ENCODE measurements around the gene FANCM. TPM values are rescaled to one million over a fixed set of nuclear protein-coding genes. Genes with fewer than 3 reads are reported as not detected.

The FANCM gene
- total and polyA plus RNA-seq, 5 donors from 2014 or later, result 4.0 to 9.2 (median 5.4) TPM

DNA sequence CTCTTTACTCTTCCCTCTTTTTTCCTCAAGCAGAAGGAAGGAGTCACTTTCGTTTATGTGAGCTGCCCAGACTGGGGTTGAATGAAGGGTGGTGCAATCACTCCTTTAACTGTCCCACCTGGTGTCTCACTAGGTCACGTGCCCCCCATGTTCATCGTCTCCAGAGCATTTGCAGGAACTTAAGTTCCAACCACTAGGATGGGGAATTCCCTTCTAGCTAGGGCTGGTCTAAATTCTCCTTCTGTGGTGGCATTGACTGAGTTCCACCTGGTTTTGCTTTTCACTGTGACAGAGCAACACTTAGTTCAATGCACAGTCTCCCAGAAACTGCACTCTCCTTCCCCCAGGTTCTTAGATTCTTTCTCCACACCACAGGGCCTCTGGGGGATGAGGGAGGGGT is 9.5 kb downstream of the FANCM start:
- H3K4me1 ChIP-seq (ENCODE audit: control insufficient read depth, insufficient read depth, low read length, poor library complexity, severe bottlenecking), result no peaks in the 10 kb centered on the region
- peaks cover 7% of the 10 kb centered on the region for H3K36me3 ChIP-seq (ENCODE audit: control insufficient read depth, insufficient read depth, low read length)
- no peak overlapping the region for H3K4me3 ChIP-seq (ENCODE audit: low read depth, low read length)
- Mint-ChIP-seq H3K36me3 (peaks cover 28% of the 10 kb centered on the region), H3K27me3 (no peaks in the 10 kb centered on the region), H3K9me3 (no peaks in the 10 kb centered on the region), H3K27ac (peak overlapping the region in 1 of 3 donors; percentile 35), H3K4me3 (no peak overlapping the region), H3K4me1 (peaks cover 3 to 17% (median 7%) of the 10 kb centered on the region in 4 donors)
- H3K27me3 ChIP-seq (ENCODE audit: control insufficient read depth, insufficient read depth, low read length), result no peaks in the 10 kb centered on the region
- ATAC-seq (ENCODE audit: low read depth in 2 of 2) (no peak), DNase-seq (no peak)
- H3K9me3 ChIP-seq (ENCODE audit: control insufficient read depth in 2 of 2, low read length in 2 of 2), result no peaks in the 10 kb centered on the region
- H3K27ac ChIP-seq (ENCODE audit: insufficient read depth, low read length, poor library complexity, severe bottlenecking), result no peak overlapping the region

DNA sequence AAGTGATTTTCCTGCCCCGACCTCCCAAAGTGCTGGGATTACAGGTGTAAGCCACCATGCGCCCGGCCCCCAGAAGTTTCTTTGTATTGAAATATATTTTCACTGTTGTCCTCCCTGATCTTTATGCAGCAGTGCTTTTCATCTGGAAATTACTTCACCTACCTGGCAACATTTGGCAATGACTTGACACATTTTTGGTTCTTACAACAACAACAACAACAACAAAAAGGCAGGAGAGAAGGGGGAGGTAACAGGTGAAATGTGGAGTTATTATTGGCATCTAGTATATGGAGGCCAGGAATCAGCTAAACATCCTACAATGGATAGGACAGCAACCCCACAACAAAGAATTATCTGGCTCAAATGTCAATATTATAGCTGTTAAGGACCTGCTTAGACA is 13.9 kb downstream of the FANCM start:
- H3K4me3 Mint-ChIP-seq, result no peak overlapping the region
- H3K9me3 Mint-ChIP-seq, result no peaks in the 10 kb centered on the region

DNA sequence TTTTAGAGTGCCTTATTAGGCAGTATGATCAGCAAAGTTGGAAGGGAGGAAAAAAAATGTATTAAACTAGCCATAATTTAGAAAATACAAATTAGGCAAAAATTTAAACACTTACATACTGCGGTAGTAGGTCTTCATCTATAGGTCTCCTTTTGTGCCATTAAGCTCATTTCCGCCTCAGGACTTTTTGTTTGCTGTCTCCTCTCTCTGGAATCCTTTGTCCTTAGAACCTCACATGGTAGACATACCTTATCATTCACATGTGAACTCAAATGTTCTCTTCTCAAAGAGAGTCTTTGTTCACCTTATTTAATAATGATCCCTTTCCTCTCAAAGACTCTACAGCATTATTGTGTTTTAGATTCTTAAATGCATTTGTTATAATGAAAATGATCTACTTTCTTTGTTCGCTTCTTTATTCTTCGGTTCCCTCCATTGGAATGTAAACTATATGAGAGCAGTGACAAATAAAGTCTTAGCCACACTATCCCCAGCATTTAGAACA is 14.7 kb downstream of the FANCM start:
- Mint-ChIP-seq H3K9me3 (no peaks in the 10 kb centered on the region), H3K4me1 (peaks cover 0 to 5% (median 2%) of the 10 kb centered on the region in 4 donors), H3K27ac (no peak overlapping the region), H3K27me3 (no peaks in the 10 kb centered on the region), H3K36me3 (peaks cover 19% of the 10 kb centered on the region), H3K4me3 (no peak overlapping the region)
- no peak overlapping the region for H3K4me3 ChIP-seq (ENCODE audit: low read depth, low read length)
- no peaks in the 10 kb centered on the region for H3K9me3 ChIP-seq (ENCODE audit: control insufficient read depth in 2 of 2, low read length in 2 of 2)
- DNase-seq, result no peak
- H3K4me1 ChIP-seq (ENCODE audit: control insufficient read depth, insufficient read depth, low read length, poor library complexity, severe bottlenecking), result no peaks in the 10 kb centered on the region
- no peaks in the 10 kb centered on the region for H3K27me3 ChIP-seq (ENCODE audit: control insufficient read depth, insufficient read depth, low read length)
- no peak overlapping the region for H3K27ac ChIP-seq (ENCODE audit: insufficient read depth, low read length, poor library complexity, severe bottlenecking)
- peaks cover 6% of the 10 kb centered on the region for H3K36me3 ChIP-seq (ENCODE audit: control insufficient read depth, insufficient read depth, low read length)
- ATAC-seq (ENCODE audit: low read depth in 2 of 2), result no peak

More for the DNA sequence above, 13.9 kb downstream of the FANCM start:
- Mint-ChIP-seq H3K4me1 (peaks cover 0 to 5% (median 2%) of the 10 kb centered on the region in 4 donors), H3K36me3 (peaks cover 24% of the 10 kb centered on the region), H3K27me3 (no peaks in the 10 kb centered on the region), H3K27ac (peak overlapping the region in 1 of 3 donors; percentile 25)
- Histone ChIP-seq H3K27me3 (ENCODE audit: control insufficient read depth, insufficient read depth, low read length) (no peaks in the 10 kb centered on the region), H3K27ac (ENCODE audit: insufficient read depth, low read length, poor library complexity, severe bottlenecking) (no peak overlapping the region), H3K4me3 (ENCODE audit: low read depth, low read length) (no peak overlapping the region), H3K36me3 (ENCODE audit: control insufficient read depth, insufficient read depth, low read length) (peaks cover 6% of the 10 kb centered on the region), H3K4me1 (ENCODE audit: control insufficient read depth, insufficient read depth, low read length, poor library complexity, severe bottlenecking) (no peaks in the 10 kb centered on the region), H3K9me3 (ENCODE audit: control insufficient read depth in 2 of 2, low read length in 2 of 2) (no peaks in the 10 kb centered on the region)
- ATAC-seq (ENCODE audit: low read depth in 2 of 2) (no peak), DNase-seq (no peak)

DNA sequence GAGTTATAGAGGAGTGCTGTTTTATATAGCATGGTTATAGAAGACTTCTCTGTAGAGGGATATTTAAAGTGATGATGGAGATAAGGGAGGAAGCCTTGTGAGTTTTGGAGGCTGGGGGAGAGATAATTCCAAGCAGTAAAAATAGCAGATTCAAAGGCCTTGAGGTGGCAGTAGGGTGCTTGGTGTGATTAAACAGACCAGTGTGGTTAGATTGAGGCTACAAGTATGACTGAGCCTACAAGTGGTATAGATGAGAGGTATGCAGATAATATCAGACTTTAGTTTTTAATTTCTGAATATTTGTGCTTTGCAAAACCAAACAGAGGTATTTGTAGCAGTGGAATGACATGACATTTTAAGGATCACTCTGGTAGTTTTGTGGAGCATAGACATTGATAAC is 20.3 kb downstream of the FANCM start:
- no peak overlapping the region for H3K4me3 Mint-ChIP-seq
- Histone ChIP-seq H3K4me3 (ENCODE audit: low read depth, low read length) (no peak overlapping the region), H3K27ac (ENCODE audit: insufficient read depth, low read length, poor library complexity, severe bottlenecking) (no peak overlapping the region), H3K4me1 (ENCODE audit: control insufficient read depth, insufficient read depth, low read length, poor library complexity, severe bottlenecking) (no peaks in the 10 kb centered on the region), H3K9me3 (ENCODE audit: control insufficient read depth in 2 of 2, low read length in 2 of 2) (no peaks in the 10 kb centered on the region), H3K36me3 (ENCODE audit: control insufficient read depth, insufficient read depth, low read length) (no peaks in the 10 kb centered on the region), H3K27me3 (ENCODE audit: control insufficient read depth, insufficient read depth, low read length) (no peaks in the 10 kb centered on the region)
- H3K36me3 Mint-ChIP-seq, result peaks cover 5% of the 10 kb centered on the region
- H3K27ac Mint-ChIP-seq, result no peak overlapping the region
- H3K4me1 Mint-ChIP-seq, result peaks cover 0 to 17% (median 1%) of the 10 kb centered on the region in 4 donors
- H3K9me3 Mint-ChIP-seq, result no peaks in the 10 kb centered on the region
- peak in 1 of 3 donors; percentile 38 for DNase-seq
- no peak for ATAC-seq (ENCODE audit: low read depth in 2 of 2)
- no peaks in the 10 kb centered on the region for H3K27me3 Mint-ChIP-seq

DNA sequence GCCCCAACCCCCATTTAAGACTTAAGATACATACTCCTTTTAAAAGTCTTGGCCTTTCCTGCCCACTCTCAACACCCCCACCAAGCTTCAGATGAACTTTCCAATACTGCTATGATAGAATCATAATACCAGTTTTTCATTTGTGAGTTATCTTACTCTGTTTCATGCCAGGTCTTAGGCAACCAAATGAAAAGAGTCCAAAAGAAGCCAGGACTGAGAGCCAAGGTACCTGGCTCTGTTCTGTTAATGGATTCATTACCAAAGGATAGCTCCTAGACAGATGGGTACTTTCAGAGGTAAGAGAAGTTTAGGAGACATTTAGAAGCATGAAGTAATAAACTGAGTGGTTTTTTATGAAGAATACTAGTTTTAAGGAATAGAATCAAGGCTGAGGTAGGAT is 34.2 kb downstream of the FANCM start:
- Mint-ChIP-seq H3K27ac (no peak overlapping the region), H3K4me1 (peaks cover 0 to 4% (median 0%) of the 10 kb centered on the region in 4 donors), H3K9me3 (no peaks in the 10 kb centered on the region), H3K4me3 (no peak overlapping the region), H3K27me3 (no peaks in the 10 kb centered on the region), H3K36me3 (peaks cover 16% of the 10 kb centered on the region)
- DNase-seq (no peak), ATAC-seq (ENCODE audit: low read depth in 2 of 2) (no peak)
- Histone ChIP-seq H3K4me1 (ENCODE audit: control insufficient read depth, insufficient read depth, low read length, poor library complexity, severe bottlenecking) (no peaks in the 10 kb centered on the region), H3K9me3 (ENCODE audit: control insufficient read depth in 2 of 2, low read length in 2 of 2) (no peaks in the 10 kb centered on the region), H3K4me3 (ENCODE audit: low read depth, low read length) (no peak overlapping the region), H3K36me3 (ENCODE audit: control insufficient read depth, insufficient read depth, low read length) (peaks cover 7% of the 10 kb centered on the region), H3K27ac (ENCODE audit: insufficient read depth, low read length, poor library complexity, severe bottlenecking) (no peak overlapping the region), H3K27me3 (ENCODE audit: control insufficient read depth, insufficient read depth, low read length) (no peaks in the 10 kb centered on the region)

DNA sequence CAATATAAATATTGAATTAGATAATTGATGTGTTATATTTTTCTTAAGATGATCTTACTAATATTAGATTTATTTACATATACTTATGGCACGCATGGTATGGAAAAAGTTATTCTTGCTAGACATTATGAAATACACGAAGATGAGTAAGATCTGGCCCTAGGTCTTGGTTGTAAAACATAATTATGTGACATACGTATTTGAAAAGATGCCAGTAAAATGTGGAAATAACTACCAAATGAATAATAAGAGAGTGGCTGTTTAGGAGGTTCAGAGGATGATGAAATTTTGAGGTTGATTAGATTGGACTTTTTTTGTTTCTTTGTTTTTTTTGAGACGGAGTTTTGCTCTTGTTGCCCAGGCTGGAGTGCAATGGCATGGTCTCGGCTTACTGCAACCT is 41.3 kb downstream of the FANCM start:
- Mint-ChIP-seq H3K27me3 (no peaks in the 10 kb centered on the region), H3K9me3 (no peaks in the 10 kb centered on the region), H3K4me3 (no peak overlapping the region), H3K27ac (no peak overlapping the region), H3K4me1 (no peaks in the 10 kb centered on the region), H3K36me3 (peaks cover 16% of the 10 kb centered on the region)
- Histone ChIP-seq H3K4me1 (ENCODE audit: control insufficient read depth, insufficient read depth, low read length, poor library complexity, severe bottlenecking) (no peaks in the 10 kb centered on the region), H3K27ac (ENCODE audit: insufficient read depth, low read length, poor library complexity, severe bottlenecking) (no peak overlapping the region), H3K4me3 (ENCODE audit: low read depth, low read length) (no peak overlapping the region), H3K9me3 (ENCODE audit: control insufficient read depth in 2 of 2, low read length in 2 of 2) (no peaks in the 10 kb centered on the region), H3K27me3 (ENCODE audit: control insufficient read depth, insufficient read depth, low read length) (no peaks in the 10 kb centered on the region), H3K36me3 (ENCODE audit: control insufficient read depth, insufficient read depth, low read length) (no peaks in the 10 kb centered on the region)
- no peak for ATAC-seq (ENCODE audit: low read depth in 2 of 2)
- no peak for DNase-seq

DNA sequence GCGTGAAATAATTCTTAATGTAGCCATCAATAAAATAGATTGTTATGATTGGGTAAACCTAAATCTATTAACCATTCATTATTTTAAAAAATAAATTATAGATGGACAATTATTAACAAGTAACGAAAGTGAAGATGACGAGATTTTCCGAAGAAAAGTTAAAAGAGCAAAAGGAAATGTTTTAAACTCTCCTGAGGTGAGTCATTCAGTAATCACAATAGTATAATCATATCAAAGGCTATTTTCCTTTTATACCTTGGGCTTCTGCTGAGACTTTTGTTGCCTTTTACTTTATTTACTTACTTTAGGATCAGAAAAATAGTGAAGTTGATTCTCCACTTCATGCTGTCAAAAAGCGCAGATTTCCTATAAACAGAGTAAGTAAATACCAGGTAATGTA is 45.6 kb downstream of the FANCM start:
- ATAC-seq (ENCODE audit: low read depth in 2 of 2) (no peak), DNase-seq (no peak)
- H3K4me3 ChIP-seq (ENCODE audit: low read depth, low read length), result no peak overlapping the region
- no peak overlapping the region for H3K27ac ChIP-seq (ENCODE audit: insufficient read depth, low read length, poor library complexity, severe bottlenecking)
- Mint-ChIP-seq H3K36me3 (peaks cover 14% of the 10 kb centered on the region), H3K27me3 (no peaks in the 10 kb centered on the region), H3K4me1 (no peaks in the 10 kb centered on the region), H3K4me3 (no peak overlapping the region), H3K9me3 (no peaks in the 10 kb centered on the region), H3K27ac (no peak overlapping the region)
- H3K27me3 ChIP-seq (ENCODE audit: control insufficient read depth, insufficient read depth, low read length), result no peaks in the 10 kb centered on the region
- H3K36me3 ChIP-seq (ENCODE audit: control insufficient read depth, insufficient read depth, low read length), result no peaks in the 10 kb centered on the region
- H3K9me3 ChIP-seq (ENCODE audit: control insufficient read depth in 2 of 2, low read length in 2 of 2), result no peaks in the 10 kb centered on the region
- H3K4me1 ChIP-seq (ENCODE audit: control insufficient read depth, insufficient read depth, low read length, poor library complexity, severe bottlenecking), result no peaks in the 10 kb centered on the region

DNA sequence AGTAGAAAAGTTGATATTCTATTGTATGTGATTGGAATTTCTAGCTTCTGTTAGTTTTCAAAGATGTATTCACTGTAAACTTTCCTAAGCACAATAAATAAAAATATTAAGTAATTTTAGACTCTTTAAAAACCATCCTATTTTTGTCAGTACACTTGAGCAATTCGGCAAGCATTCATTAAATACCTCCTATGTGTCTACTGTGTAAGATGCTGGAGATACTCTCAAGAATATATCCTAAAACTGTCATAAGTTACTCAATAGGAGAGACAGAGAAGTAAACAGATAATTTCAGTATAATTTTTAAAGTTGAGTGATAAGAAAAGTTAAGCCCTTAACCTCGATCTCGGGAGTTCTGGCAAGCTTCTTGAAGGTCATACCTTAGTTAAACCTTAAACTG is 46.1 kb downstream of the FANCM start:
- no peaks in the 10 kb centered on the region for H3K36me3 ChIP-seq (ENCODE audit: control insufficient read depth, insufficient read depth, low read length)
- no peak overlapping the region for H3K27ac ChIP-seq (ENCODE audit: insufficient read depth, low read length, poor library complexity, severe bottlenecking)
- Mint-ChIP-seq H3K4me3 (no peak overlapping the region), H3K36me3 (peaks cover 16% of the 10 kb centered on the region), H3K9me3 (no peaks in the 10 kb centered on the region), H3K27me3 (no peaks in the 10 kb centered on the region), H3K4me1 (no peaks in the 10 kb centered on the region), H3K27ac (no peak overlapping the region)
- H3K4me1 ChIP-seq (ENCODE audit: control insufficient read depth, insufficient read depth, low read length, poor library complexity, severe bottlenecking), result no peaks in the 10 kb centered on the region
- DNase-seq (no peak), ATAC-seq (ENCODE audit: low read depth in 2 of 2) (no peak)
- no peaks in the 10 kb centered on the region for H3K27me3 ChIP-seq (ENCODE audit: control insufficient read depth, insufficient read depth, low read length)
- H3K9me3 ChIP-seq (ENCODE audit: control insufficient read depth in 2 of 2, low read length in 2 of 2), result no peaks in the 10 kb centered on the region
- H3K4me3 ChIP-seq (ENCODE audit: low read depth, low read length), result no peak overlapping the region
